GM19468 (cell line): ENCODE results near the gene TRDMT1.

Source experiments
- ATAC-seq: cut with Tn5 transposase; IDR thresholded peaks from one replicate; pipeline ENCODE4 v1.9.1; 2021; ENCODE audit warnings: mild to moderate bottlenecking, moderate library complexity, moderate number of reproducible peaks; ENCODE audit not compliant: unreplicated experiment; ENCODE audit errors: extremely low read depth

Gene TRDMT1

GRCh38 chr10:17113346-17113745, 88.1 kb downstream of the TRDMT1 start:
- no peak for ATAC-seq

- no peak for ATAC-seq
These were observed 88.9 kb downstream of the TRDMT1 start for GRCh38 chr10:17112566-17112965.

- ATAC-seq: no peak
These were observed 91.8 kb downstream of the TRDMT1 start for GRCh38 chr10:17109475-17110207.

GRCh38 chr10:17109046-17109445, 92.4 kb downstream of the TRDMT1 start:
- no peak for ATAC-seq

- ATAC-seq: no peak
These were observed 94.5 kb downstream of the TRDMT1 start for GRCh38 chr10:17106991-17107390.

- no peak for ATAC-seq
These were observed 99.6 kb downstream of the TRDMT1 start for GRCh38 chr10:17101910-17102266.

GRCh38 chr10:17101257-17101909, 100.1 kb downstream of the TRDMT1 start:
- ATAC-seq: no peak

GRCh38 chr10:17100586-17100985, 100.9 kb downstream of the TRDMT1 start:
- no peak for ATAC-seq

GRCh38 chr10:17098012-17098411, 103.5 kb downstream of the TRDMT1 start:
- no peak for ATAC-seq
